D721Med (cell line): ENCODE data around the gene MBD4.
"Not testable (repeated sequence)": the region's sequence is repeated elsewhere in the genome, so short reads cannot be mapped to it uniquely, and the experiment has no call there.

Experiments
- DNase-seq: peaks from one replicate; pipeline ENCODE4 v3.0.0; 2011; ENCODE audit warnings: low spot score; ENCODE audit not compliant: insufficient read length
- FAIRE-seq: peaks from 2 replicates; lab custom pipeline; 2011; peaks lifted over from hg19 to GRCh38; lab: Jason Lieb, UNC
- CTCF ChIP-seq: IDR thresholded peaks from 2 replicates; pipeline ENCODE4 v1.5.1; 2012; ENCODE audit warnings: mild to moderate bottlenecking, control low read depth; ENCODE audit not compliant: insufficient read depth; ENCODE audit errors: missing control alignments

The MBD4 gene

GRCh38 chr3:129387487-129387886 is 52.3 kb downstream of the MBD4 start:
- DNase-seq, result no peak
- no peak for FAIRE-seq
- TF ChIP-seq CTCF, result no peak

GRCh38 chr3:129386984-129387383 is 52.8 kb downstream of the MBD4 start:
- DNase-seq (no peak), FAIRE-seq (no peak)
- no peak for TF ChIP-seq CTCF

GRCh38 chr3:129385507-129385906 is 54.2 kb downstream of the MBD4 start:
- DNase-seq, FAIRE-seq: not testable (repeated sequence)

GRCh38 chr3:129384594-129385323 is 55.0 kb downstream of the MBD4 start:
- no peak for FAIRE-seq
- no peak for TF ChIP-seq CTCF
- no peak for DNase-seq

- FAIRE-seq, DNase-seq: not testable (repeated sequence)
Measured at GRCh38 chr3:129384103-129384502, 55.6 kb downstream of the MBD4 start.

- peak; percentile 70 for TF ChIP-seq CTCF
- peak; percentile 85 for DNase-seq
- no peak for FAIRE-seq
Measured at GRCh38 chr3:129383292-129383860, 56.4 kb downstream of the MBD4 start.

GRCh38 chr3:129382366-129382765 is 57.4 kb downstream of the MBD4 start:
- no peak for DNase-seq
- no peak for TF ChIP-seq CTCF
- FAIRE-seq, result no peak
